ENCODE data around the gene BLTP2. TPM values are rescaled to one million over a fixed set of nuclear protein-coding genes. Genes with fewer than 3 reads are reported as not detected.
"Not testable (repeated sequence)": the region's sequence is repeated elsewhere in the genome, so short reads cannot be mapped to it uniquely, and the experiment has no call there.

BLTP2 gene
- total and polyA plus RNA-seq, 2 donors: 18.6 to 49.8 TPM

DNA sequence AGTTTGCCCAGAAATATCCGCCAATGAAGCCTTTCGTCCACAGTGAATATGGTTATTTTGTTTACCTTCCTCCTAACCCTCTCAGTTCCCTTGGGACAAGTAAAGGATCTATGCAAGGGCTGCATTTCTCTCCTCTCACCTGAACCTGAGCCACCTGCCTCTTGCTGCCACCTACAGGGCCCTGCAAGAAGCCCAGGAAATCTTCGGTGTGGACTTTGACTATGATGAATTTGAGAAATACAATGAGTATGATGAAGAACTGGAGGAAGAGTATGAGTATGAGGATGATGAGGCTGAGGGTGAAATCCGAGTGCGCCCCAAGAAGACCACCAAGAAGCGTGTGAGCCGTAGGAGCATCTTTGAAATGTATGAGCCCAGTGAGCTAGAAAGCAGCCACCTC is 31.0 kb upstream of the BLTP2 start:
- no peak for DNase-seq (ENCODE audit: low read depth in 6 of 9, low spot score in 9 of 9)
- Histone ChIP-seq H3K27me3 (ENCODE audit: control insufficient read depth in 2 of 2, insufficient read depth in 1 of 2, low read length in 1 of 2) (no peaks in the 10 kb centered on the region), H3K36me3 (ENCODE audit: control insufficient read depth in 2 of 2, insufficient read depth in 2 of 2, low read length in 1 of 2) (peaks cover 80 to 94% of the 10 kb centered on the region in 2 donors), H3K4me1 (ENCODE audit: control insufficient read depth in 2 of 2, insufficient read depth in 2 of 2, low read length in 2 of 2) (no peaks in the 10 kb centered on the region), H3K4me3 (ENCODE audit: low read length in 2 of 2) (no peak overlapping the region), H3K27ac (ENCODE audit: low read depth in 1 of 2, low read length in 1 of 2) (no peak overlapping the region), H3K9me3 (ENCODE audit: control insufficient read depth in 2 of 2, insufficient read depth in 1 of 2, low read length in 1 of 2) (no peaks in the 10 kb centered on the region)
- 94% methylated on average over 7 of the region's 7 CpGs for WGBS

DNA sequence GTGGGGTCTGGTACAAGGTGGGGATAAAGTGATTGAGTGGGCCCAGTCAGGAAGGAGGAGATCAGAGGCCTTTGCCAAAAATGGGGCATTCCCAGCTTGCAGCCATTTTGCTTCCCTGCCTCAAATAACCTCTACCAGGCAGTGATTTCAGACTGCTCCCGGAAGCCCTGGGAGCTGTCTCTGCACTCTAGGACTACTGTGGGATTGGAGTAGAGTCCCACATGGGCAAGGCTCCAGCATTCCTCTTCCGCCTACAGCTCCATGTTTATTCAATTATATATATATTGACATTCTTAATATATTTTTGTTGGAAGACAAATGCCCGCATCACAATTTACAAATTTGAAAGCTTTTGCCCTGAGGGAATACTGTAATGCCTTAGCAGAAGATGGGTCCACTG is 30.5 kb upstream of the BLTP2 start:
- Histone ChIP-seq H3K9me3 (ENCODE audit: control insufficient read depth in 2 of 2, insufficient read depth in 1 of 2, low read length in 1 of 2) (no peaks in the 10 kb centered on the region), H3K27me3 (ENCODE audit: control insufficient read depth in 2 of 2, insufficient read depth in 1 of 2, low read length in 1 of 2) (no peaks in the 10 kb centered on the region), H3K36me3 (ENCODE audit: control insufficient read depth in 2 of 2, insufficient read depth in 2 of 2, low read length in 1 of 2) (peaks cover 76 to 92% of the 10 kb centered on the region in 2 donors), H3K4me1 (ENCODE audit: control insufficient read depth in 2 of 2, insufficient read depth in 2 of 2, low read length in 2 of 2) (no peaks in the 10 kb centered on the region), H3K4me3 (ENCODE audit: low read length in 2 of 2) (no peak overlapping the region), H3K27ac (ENCODE audit: low read depth in 1 of 2, low read length in 1 of 2) (no peak overlapping the region)
- WGBS: 97% methylated on average over 3 of the region's 3 CpGs
- no peak for DNase-seq (ENCODE audit: low read depth in 6 of 9, low spot score in 9 of 9)

DNA sequence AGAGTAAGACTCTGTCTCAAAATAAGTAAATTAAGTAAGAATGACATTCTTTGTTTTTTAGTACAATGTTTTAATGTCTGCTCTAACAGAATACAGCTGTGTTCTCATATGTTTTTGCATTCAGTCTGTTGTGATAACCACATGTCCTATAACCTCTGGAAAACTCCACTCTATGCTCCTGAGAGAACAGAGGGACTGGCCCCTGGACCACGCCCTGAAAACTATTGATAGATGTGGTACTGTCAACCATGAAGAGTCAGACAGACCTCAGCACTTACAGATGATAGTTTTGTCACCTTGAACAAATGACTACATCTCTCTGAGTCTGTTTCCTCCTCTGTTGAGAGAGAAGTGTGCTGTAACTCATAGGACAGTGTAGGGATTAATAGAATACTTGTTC is 25.0 kb upstream of the BLTP2 start:
- no peaks in the 10 kb centered on the region for H3K9me3 ChIP-seq (ENCODE audit: control insufficient read depth in 2 of 2, insufficient read depth in 1 of 2, low read length in 1 of 2)
- no peak overlapping the region for H3K27ac ChIP-seq (ENCODE audit: low read depth in 1 of 2, low read length in 1 of 2)
- H3K4me1 ChIP-seq (ENCODE audit: control insufficient read depth in 2 of 2, insufficient read depth in 2 of 2, low read length in 2 of 2): no peaks in the 10 kb centered on the region
- WGBS: 99% methylated on average over 1 of the region's 1 CpG
- no peaks in the 10 kb centered on the region for H3K27me3 ChIP-seq (ENCODE audit: control insufficient read depth in 2 of 2, insufficient read depth in 1 of 2, low read length in 1 of 2)
- H3K36me3 ChIP-seq (ENCODE audit: control insufficient read depth in 2 of 2, insufficient read depth in 2 of 2, low read length in 1 of 2): peaks cover 48 to 66% of the 10 kb centered on the region in 2 donors
- DNase-seq (ENCODE audit: low read depth in 6 of 9, low spot score in 9 of 9): no peak
- H3K4me3 ChIP-seq (ENCODE audit: low read length in 2 of 2): no peak overlapping the region

DNA sequence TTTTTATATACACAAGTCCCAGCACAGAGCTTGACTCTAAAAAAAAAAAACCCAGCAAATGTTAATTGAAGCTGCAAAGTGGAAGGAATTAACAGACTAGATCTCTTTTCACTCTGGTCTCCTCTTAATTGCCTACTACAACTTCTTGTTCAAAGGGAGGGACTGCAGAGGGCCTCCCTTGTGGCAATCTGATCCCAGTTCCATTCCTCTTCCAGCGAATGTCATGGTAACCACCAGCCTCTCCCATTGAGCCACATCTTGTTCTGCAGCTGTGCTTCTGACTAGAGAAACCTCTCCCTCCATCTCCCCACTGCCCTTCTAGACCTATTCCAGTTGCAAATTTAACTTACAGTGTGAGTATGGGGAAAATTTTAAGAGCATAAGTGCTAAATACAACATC is 22.9 kb upstream of the BLTP2 start:
- peaks cover 0 to 5% of the 10 kb centered on the region in 2 donors for H3K4me1 ChIP-seq (ENCODE audit: control insufficient read depth in 2 of 2, insufficient read depth in 2 of 2, low read length in 2 of 2)
- no peak for DNase-seq (ENCODE audit: low read depth in 6 of 9, low spot score in 9 of 9)

DNA sequence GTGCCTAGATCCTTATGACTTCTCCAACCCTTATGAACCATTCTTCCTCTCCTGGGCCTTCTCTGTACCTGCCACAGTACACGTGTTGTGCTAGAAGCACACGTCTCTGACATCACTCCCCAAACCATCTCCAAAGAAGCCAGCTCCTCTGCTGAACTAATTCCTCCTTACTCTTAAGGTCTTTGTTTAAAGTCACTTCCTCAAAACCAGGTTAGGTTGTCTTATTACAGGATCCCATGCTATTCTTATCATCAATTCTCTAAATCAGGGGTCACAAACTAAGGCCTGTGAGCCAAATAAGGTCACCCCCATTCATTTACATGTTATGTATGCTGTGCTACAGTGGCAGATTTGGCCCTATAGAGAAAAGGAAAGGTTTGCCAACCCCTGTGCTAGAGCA is 21.0 kb upstream of the BLTP2 start:
- H3K27me3 ChIP-seq (ENCODE audit: control insufficient read depth in 2 of 2, insufficient read depth in 1 of 2, low read length in 1 of 2): no peaks in the 10 kb centered on the region
- no peak for DNase-seq (ENCODE audit: low read depth in 6 of 9, low spot score in 9 of 9)
- no peaks in the 10 kb centered on the region for H3K9me3 ChIP-seq (ENCODE audit: control insufficient read depth in 2 of 2, insufficient read depth in 1 of 2, low read length in 1 of 2)
- H3K27ac ChIP-seq (ENCODE audit: low read depth in 1 of 2, low read length in 1 of 2): no peak overlapping the region
- WGBS: 92% methylated on average over 2 of the region's 2 CpGs
- H3K4me3 ChIP-seq (ENCODE audit: low read length in 2 of 2): no peak overlapping the region
- H3K36me3 ChIP-seq (ENCODE audit: control insufficient read depth in 2 of 2, insufficient read depth in 2 of 2, low read length in 1 of 2): peaks cover 17 to 31% of the 10 kb centered on the region in 2 donors
- H3K4me1 ChIP-seq (ENCODE audit: control insufficient read depth in 2 of 2, insufficient read depth in 2 of 2, low read length in 2 of 2): peaks cover 1 to 10% of the 10 kb centered on the region in 2 donors

More for the DNA sequence above, 22.9 kb upstream of the BLTP2 start:
- Histone ChIP-seq H3K9me3 (ENCODE audit: control insufficient read depth in 2 of 2, insufficient read depth in 1 of 2, low read length in 1 of 2) (no peaks in the 10 kb centered on the region), H3K4me3 (ENCODE audit: low read length in 2 of 2) (no peak overlapping the region), H3K27me3 (ENCODE audit: control insufficient read depth in 2 of 2, insufficient read depth in 1 of 2, low read length in 1 of 2) (no peaks in the 10 kb centered on the region), H3K36me3 (ENCODE audit: control insufficient read depth in 2 of 2, insufficient read depth in 2 of 2, low read length in 1 of 2) (peaks cover 30 to 50% of the 10 kb centered on the region in 2 donors), H3K27ac (ENCODE audit: low read depth in 1 of 2, low read length in 1 of 2) (no peak overlapping the region)
- 94% methylated on average over 1 of the region's 1 CpG for WGBS

DNA sequence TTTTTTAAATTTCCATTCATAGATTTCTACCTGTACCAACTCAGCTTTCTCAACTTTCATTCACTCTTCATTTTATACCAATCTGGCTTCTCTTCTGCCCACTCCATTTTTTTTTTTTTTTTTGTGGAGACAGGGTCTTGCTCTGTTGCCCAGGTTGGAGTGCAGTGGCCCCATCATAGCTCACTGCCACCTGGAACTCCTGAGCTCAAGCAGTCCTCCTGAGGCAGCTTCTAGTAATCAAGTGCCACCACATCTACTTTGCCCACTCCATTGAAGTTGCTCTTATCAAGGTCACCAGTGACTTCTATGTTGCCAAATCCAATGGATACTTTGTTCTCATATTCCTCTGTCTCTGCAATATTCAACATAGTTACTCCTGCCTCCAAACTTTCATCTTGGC is 18.8 kb upstream of the BLTP2 start:
- peaks cover 0 to 13% of the 10 kb centered on the region in 2 donors for H3K9me3 ChIP-seq (ENCODE audit: control insufficient read depth in 2 of 2, insufficient read depth in 1 of 2, low read length in 1 of 2)
- H3K27ac ChIP-seq (ENCODE audit: low read depth in 1 of 2, low read length in 1 of 2): no peak overlapping the region
- H3K36me3 ChIP-seq (ENCODE audit: control insufficient read depth in 2 of 2, insufficient read depth in 2 of 2, low read length in 1 of 2): peaks cover 20 to 26% of the 10 kb centered on the region in 2 donors
- peaks cover 3 to 11% of the 10 kb centered on the region in 2 donors for H3K4me1 ChIP-seq (ENCODE audit: control insufficient read depth in 2 of 2, insufficient read depth in 2 of 2, low read length in 2 of 2)
- H3K27me3 ChIP-seq (ENCODE audit: control insufficient read depth in 2 of 2, insufficient read depth in 1 of 2, low read length in 1 of 2): no peaks in the 10 kb centered on the region
- no peak for DNase-seq (ENCODE audit: low read depth in 6 of 9, low spot score in 9 of 9)
- H3K4me3 ChIP-seq (ENCODE audit: low read length in 2 of 2): no peak overlapping the region

DNA sequence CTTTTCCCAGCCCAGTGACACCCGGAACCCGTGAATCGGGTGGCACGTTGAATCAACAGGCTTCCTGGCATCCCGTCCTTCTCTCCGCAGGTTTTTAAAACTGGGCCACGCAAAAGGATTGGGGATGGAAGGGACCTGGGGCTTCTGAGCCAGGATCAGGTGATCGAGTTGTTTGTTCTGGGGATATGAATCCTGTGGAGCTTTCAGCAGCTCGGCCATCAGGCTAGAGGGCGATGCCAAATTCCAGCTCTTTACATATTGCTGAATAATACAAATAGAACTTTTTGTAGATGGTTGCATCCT is 17.5 kb upstream of the BLTP2 start:
- WGBS: under 1% methylated on average over 10 of the region's 10 CpGs
- Histone ChIP-seq H3K4me3 (ENCODE audit: low read length in 2 of 2) (peak overlapping the region; percentile 61 to 95), H3K9me3 (ENCODE audit: control insufficient read depth in 2 of 2, insufficient read depth in 1 of 2, low read length in 1 of 2) (peaks cover 0 to 13% of the 10 kb centered on the region in 2 donors), H3K4me1 (ENCODE audit: control insufficient read depth in 2 of 2, insufficient read depth in 2 of 2, low read length in 2 of 2) (peaks cover 3 to 11% of the 10 kb centered on the region in 2 donors), H3K27ac (ENCODE audit: low read depth in 1 of 2, low read length in 1 of 2) (peak overlapping the region; percentile 94 to 97), H3K36me3 (ENCODE audit: control insufficient read depth in 2 of 2, insufficient read depth in 2 of 2, low read length in 1 of 2) (peaks cover 18 to 26% of the 10 kb centered on the region in 2 donors), H3K27me3 (ENCODE audit: control insufficient read depth in 2 of 2, insufficient read depth in 1 of 2, low read length in 1 of 2) (no peaks in the 10 kb centered on the region)
- no peak for DNase-seq (ENCODE audit: low read depth in 6 of 9, low spot score in 9 of 9)

DNA sequence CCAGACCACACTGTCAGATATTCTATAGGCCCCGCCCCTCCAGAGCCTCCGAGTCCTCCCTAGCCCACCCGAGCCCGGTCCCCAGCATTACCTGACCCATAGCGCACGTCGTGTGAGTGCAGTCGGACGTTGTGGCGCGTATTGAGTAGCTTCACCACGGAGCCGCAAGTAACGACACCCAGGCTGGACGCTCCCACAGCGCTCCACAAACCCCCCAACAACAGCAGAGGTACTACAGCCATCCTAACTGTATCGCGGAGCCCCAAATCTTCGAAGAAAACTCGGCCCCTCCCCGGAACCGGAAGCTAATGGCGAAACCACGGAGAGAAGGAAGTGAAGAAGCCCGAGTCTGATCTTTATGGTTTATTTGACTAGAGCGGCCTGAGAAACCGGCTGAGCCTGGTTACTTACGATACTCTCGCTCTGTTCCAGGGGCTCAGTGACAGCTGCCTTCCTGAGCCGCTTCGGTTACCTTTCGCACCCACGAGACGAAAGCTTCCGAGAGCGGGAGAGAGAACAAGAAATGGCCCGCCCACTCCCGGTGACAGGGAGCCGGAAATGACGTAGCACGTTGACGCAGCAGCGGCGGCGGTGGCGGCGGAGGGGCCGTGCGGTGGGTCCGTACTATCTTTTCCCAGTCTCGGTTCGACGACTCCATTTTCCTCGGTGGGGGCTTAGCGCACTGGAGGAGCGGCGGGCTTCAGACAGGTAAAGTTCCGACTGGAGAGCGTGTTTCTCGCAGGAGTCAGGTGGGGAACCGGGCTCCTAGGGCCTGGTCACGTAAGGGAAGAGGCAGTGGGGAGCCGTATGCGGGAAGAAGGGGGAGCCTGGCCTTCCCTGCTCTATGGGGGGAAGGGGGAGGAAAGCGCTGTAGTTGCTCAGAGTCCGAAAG is 16.9 kb upstream of the BLTP2 start, which contains the start of the genes SDF2 and SUPT6H:
Gene SDF2, minus strand, starts transcription at position 272 of the 892 bp plus-strand sequence. Its CDS starts 30 bp downstream, at position 242.
Gene SUPT6H, plus strand, starts transcription at position 571 of the 892 bp plus-strand sequence. CDS start 11,197 bp downstream, outside the sequence.
- Histone ChIP-seq H3K4me1 (ENCODE audit: control insufficient read depth in 2 of 2, insufficient read depth in 2 of 2, low read length in 2 of 2) (peaks cover 3 to 11% of the 10 kb centered on the region in 2 donors), H3K9me3 (ENCODE audit: control insufficient read depth in 2 of 2, insufficient read depth in 1 of 2, low read length in 1 of 2) (peaks cover 0 to 13% of the 10 kb centered on the region in 2 donors), H3K27me3 (ENCODE audit: control insufficient read depth in 2 of 2, insufficient read depth in 1 of 2, low read length in 1 of 2) (no peaks in the 10 kb centered on the region), H3K4me3 (ENCODE audit: low read length in 2 of 2) (peak within 1 kb of the TSS; percentile 61 to 95), H3K36me3 (ENCODE audit: control insufficient read depth in 2 of 2, insufficient read depth in 2 of 2, low read length in 1 of 2) (peaks cover 16 to 31% of the 10 kb centered on the region in 2 donors), H3K27ac (ENCODE audit: low read depth in 1 of 2, low read length in 1 of 2) (peak within 1 kb of the TSS; percentile 94 to 97)
- under 1% methylated on average over 66 of the region's 66 CpGs for WGBS
- DNase-seq (ENCODE audit: low read depth in 6 of 9, low spot score in 9 of 9): peak; percentile 82 to 97 (median 93)

DNA sequence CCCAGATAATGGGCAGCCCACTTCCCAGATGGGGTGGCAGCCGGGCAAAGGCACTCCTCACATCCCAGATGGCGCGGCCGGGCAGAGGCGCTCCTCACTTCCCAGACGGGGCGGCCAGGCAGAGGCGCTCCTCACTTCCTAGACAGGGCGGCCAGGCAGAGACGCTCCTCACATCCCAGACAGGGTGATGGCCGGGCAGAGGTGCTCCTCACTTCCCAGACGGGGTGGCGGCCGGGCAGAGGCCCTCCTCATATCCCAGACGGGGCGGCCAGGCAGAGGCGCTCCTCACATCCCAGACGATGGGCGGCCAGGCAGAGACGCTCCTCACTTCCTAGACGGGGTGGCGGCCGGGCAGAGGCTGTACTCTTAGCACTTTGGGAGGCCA is 14.5 kb upstream of the BLTP2 start:
- not testable (repeated sequence) for H3K27me3 ChIP-seq (ENCODE audit: control insufficient read depth in 2 of 2, insufficient read depth in 1 of 2, low read length in 1 of 2); H3K4me3 ChIP-seq (ENCODE audit: low read length in 2 of 2); H3K27ac ChIP-seq (ENCODE audit: low read depth in 1 of 2, low read length in 1 of 2); DNase-seq (ENCODE audit: low read depth in 6 of 9, low spot score in 9 of 9)
- Histone ChIP-seq H3K9me3 (ENCODE audit: control insufficient read depth in 2 of 2, insufficient read depth in 1 of 2, low read length in 1 of 2) (peaks cover 0 to 13% of the 10 kb centered on the region in 2 donors), H3K4me1 (ENCODE audit: control insufficient read depth in 2 of 2, insufficient read depth in 2 of 2, low read length in 2 of 2) (peaks cover 3 to 11% of the 10 kb centered on the region in 2 donors), H3K36me3 (ENCODE audit: control insufficient read depth in 2 of 2, insufficient read depth in 2 of 2, low read length in 1 of 2) (peaks cover 17 to 30% of the 10 kb centered on the region in 2 donors)
- 98% methylated on average over 23 of the region's 23 CpGs for WGBS

Data from thymus (tissue), 11 donors.